Right cardiac atrium (tissue), 5 donors: ENCODE data around the gene EPB41. TPM values are rescaled to one million over a fixed set of nuclear protein-coding genes. Genes with fewer than 3 reads are reported as not detected.
"Not testable (repeated sequence)": the region's sequence is repeated elsewhere in the genome, so short reads cannot be mapped to it uniquely, and the experiment has no call there.

Source experiments
- ATAC-seq, 2 donors: fragments of 200-7000 bp; cut with Tn5 transposase; one replicate each; pipeline versions ENCODE4 v1.8.0 to v1.9.1; 2020; ENCODE audit warnings: moderate library complexity in 2 of 2, mild to moderate bottlenecking in 1 of 2
- DNase-seq, 3 donors: peaks; one replicate each; pipeline ENCODE4 v3.0.0-alpha.2; 2020
- H3K27ac ChIP-seq: one replicate; pipeline ENCODE4 v1.5.1; 2013; ENCODE audit warnings: mild to moderate bottlenecking, low read length, control low read depth, moderate library complexity
- H3K27me3 ChIP-seq: one replicate; pipeline ENCODE4 v1.6.1; 2013; ENCODE audit not compliant: control insufficient read depth, insufficient read depth
- H3K4me1 ChIP-seq: one replicate; pipeline ENCODE4 v1.6.1; 2013; ENCODE audit warnings: low read length; ENCODE audit not compliant: control insufficient read depth, insufficient read depth
- H3K4me3 ChIP-seq: one replicate; pipeline ENCODE4 v1.5.1; 2013; ENCODE audit warnings: low read length, control low read depth
- H3K9me3 ChIP-seq: one replicate; pipeline ENCODE4 v1.6.1; 2013; ENCODE audit warnings: low read length; ENCODE audit not compliant: control insufficient read depth
- WGBS: extraction: QIAGEN DNeasy Blood & Tissue Kit; methylation state at CpG from one replicate; pipeline ENCODE4 v1.1.7; 2013; 5-methylcytosine and 5-hydroxymethylcytosine counted together
- intact Hi-C, 4 donors: fragments of 100-400 bp; cut with DNase I; formaldehyde crosslinking; loops; one replicate each; pipeline versions ENCODE4 v1.11.0 to v1.14.0; 2022 to 2023
- polyA plus RNA-seq: library from polyadenylated mRNA; stranded (reverse); fragments of 200-250 nt; gene quantifications from one replicate; pipeline ENCODE4 v1.2.3, GENCODE V29; 2013
- total RNA-seq, 4 donors: library from RNA; stranded (reverse); fragmentation: NEBNext Ultra II Directional; extraction: Animal tissue kit (Norgen Biotek cat#: 25700); gene quantifications; one replicate each; pipeline ENCODE4 v1.2.1, GENCODE V29; 2021
- donor health status: healthy with polysubstance abuse.
- donor health status: DM: no; HTN: yes; CAD: no.
- donor health status: DM: no; HTN: no; CAD: no.
- donor health status: DM: no; HTN: yes; CAD: no; lungs with severe emphysema.
- donor health status: DM: yes; HTN: yes; CAD: no.

The EPB41 gene
- total and polyA plus RNA-seq, 5 donors, result 8.9 to 21.1 (median 17.1) TPM

DNA sequence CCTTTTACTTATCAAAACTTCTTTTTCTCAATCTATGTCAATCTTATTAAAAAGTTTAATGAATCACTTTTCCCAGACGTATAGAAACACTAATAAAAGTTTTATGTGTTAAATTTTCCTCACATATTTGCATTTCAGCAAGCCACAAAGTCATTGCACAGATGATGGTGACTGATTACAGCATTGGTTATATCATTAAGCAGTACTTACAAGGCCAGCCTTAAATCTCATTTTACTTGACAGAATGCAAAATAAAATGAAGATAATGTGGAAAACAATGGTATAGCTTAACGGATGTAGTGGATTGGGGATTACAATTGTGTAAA, 169.8 kb downstream of the EPB41 start:
- ATAC-seq (no peak), DNase-seq (no peak)
- H3K27me3 ChIP-seq, result no peaks in the 10 kb centered on the region
- no peaks in the 10 kb centered on the region for H3K9me3 ChIP-seq
- no peak overlapping the region for H3K27ac ChIP-seq
- H3K4me1 ChIP-seq, result no peaks in the 10 kb centered on the region
- WGBS, result 79% methylated on average over 2 of the region's 2 CpGs
- intact Hi-C loops, result no loop called here
- no peak overlapping the region for H3K4me3 ChIP-seq

DNA sequence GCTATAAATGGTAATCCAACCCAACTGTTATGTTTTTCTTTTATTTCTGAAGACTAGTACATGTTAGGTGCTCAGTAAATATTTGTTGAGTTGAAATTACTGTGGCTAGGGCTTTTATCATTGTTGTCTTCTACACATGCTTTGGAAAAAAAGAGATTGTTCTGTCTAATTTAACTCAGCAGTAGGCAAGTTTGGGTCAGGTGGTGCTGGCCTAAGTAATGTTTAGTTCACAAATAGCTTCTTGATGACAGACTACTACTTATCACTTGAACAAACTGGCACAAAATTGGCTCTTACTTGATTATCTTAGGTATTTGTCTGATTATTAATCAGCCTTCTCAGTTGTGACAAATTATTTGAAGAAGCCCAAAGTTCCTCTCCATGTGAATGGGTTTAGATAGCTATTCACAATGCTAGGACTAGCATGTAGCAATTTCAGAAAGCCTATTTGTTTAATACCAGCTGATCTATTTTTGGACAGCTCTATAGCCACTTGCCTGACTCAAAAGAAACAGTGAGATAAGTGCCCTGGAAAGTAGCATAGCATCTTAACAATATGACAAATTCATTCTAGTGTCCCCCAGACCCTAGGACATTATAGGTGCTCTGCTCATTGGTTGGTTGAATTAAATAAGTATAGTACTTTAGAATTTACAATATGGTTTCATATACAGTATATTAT, 176.7 kb downstream of the EPB41 start:
- no peak overlapping the region for H3K27ac ChIP-seq
- no peaks in the 10 kb centered on the region for H3K9me3 ChIP-seq
- peak in 1 of 2 donors; percentile 47 for ATAC-seq
- no peak overlapping the region for H3K4me3 ChIP-seq
- DNase-seq, result no peak
- no peaks in the 10 kb centered on the region for H3K27me3 ChIP-seq
- no peaks in the 10 kb centered on the region for H3K4me1 ChIP-seq
- intact Hi-C loops, result no loop called here

DNA sequence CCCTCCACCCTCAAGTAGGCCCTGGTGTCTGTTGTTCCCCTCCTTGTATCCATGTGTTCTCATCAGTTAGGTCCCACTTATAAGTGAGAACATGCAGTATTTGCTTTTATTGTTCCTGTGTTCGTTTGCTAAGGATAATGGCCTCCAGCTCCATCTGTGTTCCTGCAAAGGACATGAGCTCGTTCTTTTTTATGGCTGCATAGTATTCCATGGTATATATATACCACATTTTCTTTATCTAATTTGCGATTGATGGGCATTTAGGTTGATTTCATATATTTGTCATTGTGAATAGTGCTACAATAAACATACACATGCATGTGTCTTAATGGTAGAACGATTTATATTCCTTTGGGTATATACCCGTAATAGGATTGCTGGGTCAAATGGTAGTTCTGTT, 178.3 kb downstream of the EPB41 start:
- H3K9me3 ChIP-seq, H3K27ac ChIP-seq, intact Hi-C loops, H3K4me1 ChIP-seq, ATAC-seq, DNase-seq, H3K27me3 ChIP-seq, H3K4me3 ChIP-seq: not testable (repeated sequence)
- 95% methylated on average over 5 of the region's 5 CpGs for WGBS

DNA sequence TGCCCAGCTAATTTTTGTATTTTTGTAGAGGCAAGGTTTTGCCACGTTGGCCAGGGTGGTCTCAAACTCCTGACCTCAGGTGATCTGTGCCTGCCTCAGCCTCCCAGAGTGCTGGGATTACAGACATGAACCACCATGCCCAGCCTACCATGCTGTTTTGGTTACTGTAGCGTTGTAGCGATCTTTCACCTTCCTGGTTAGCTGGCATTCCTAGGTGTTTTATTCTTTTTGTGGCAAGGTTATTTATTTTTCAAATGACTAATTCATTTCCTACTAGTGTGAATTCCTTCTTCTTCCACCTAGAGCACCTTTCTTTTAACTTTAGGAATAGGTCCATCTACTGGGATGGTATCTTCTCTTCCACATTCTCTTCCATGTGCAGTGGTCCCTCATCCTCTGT, 180.1 kb downstream of the EPB41 start:
- intact Hi-C loops, result no loop called here
- Histone ChIP-seq H3K27ac (no peak overlapping the region), H3K9me3 (no peaks in the 10 kb centered on the region), H3K4me1 (no peaks in the 10 kb centered on the region), H3K4me3 (no peak overlapping the region), H3K27me3 (no peaks in the 10 kb centered on the region)
- no peak for DNase-seq
- 91% methylated on average over 3 of the region's 3 CpGs for WGBS
- ATAC-seq, result no peak

GRCh38 chr1:29094954-29095353, 180.6 kb downstream of the EPB41 start:
- no peak for ATAC-seq
- WGBS, result 91% methylated on average over 1 of the region's 1 CpG
- H3K27me3 ChIP-seq, result no peaks in the 10 kb centered on the region
- no peak overlapping the region for H3K27ac ChIP-seq
- no peaks in the 10 kb centered on the region for H3K4me1 ChIP-seq
- intact Hi-C loops, result no loop called here
- no peak for DNase-seq
- no peaks in the 10 kb centered on the region for H3K9me3 ChIP-seq
- no peak overlapping the region for H3K4me3 ChIP-seq

DNA sequence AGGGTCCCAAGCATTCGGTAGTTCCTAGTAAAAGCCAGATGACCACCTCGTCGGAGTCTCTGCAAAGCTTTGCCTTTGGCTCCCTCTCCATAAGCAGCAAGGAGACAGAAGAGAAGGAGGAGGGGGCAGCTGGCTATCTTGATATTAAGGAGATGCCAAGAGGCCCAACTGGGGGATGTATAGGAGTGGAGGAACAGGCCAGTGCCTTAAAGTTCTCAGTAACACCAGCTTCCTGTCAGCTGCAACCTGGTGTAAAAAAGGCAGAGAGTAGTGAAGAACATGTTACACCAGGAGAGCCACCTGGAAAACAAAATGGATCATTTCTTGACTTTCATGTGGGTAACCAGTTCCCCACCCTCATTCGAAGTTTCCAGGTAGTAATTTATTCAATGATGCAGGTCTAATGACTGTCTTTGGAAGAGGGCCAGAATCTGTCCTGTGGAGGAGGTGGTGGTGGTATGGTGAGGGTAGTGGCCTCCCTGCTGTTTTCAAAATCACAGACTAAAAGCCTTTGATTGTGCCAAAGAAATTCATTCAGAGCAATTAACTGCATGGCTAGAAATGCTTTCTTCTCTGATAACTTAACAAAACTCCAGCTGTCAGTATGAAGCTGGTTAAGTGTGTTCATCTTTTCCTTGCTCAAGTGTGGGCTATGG, 182.0 kb downstream of the EPB41 start:
- DNase-seq (no peak), ATAC-seq (no peak)
- Histone ChIP-seq H3K27ac (no peak overlapping the region), H3K27me3 (no peaks in the 10 kb centered on the region), H3K4me3 (no peak overlapping the region), H3K4me1 (no peaks in the 10 kb centered on the region), H3K9me3 (no peaks in the 10 kb centered on the region)
- 74% methylated on average over 4 of the region's 4 CpGs for WGBS
- intact Hi-C loops, result no loop called here

- DNase-seq (no peak), ATAC-seq (no peak)
- intact Hi-C loops, result no loop called here
- Histone ChIP-seq H3K27me3 (no peaks in the 10 kb centered on the region), H3K27ac (no peak overlapping the region), H3K4me1 (no peaks in the 10 kb centered on the region), H3K4me3 (no peak overlapping the region), H3K9me3 (no peaks in the 10 kb centered on the region)
- WGBS, result 93% methylated on average over 4 of the region's 4 CpGs
Measured at GRCh38 chr1:29099286-29099685, 184.9 kb downstream of the EPB41 start.

- no peak for DNase-seq
- Histone ChIP-seq H3K27me3 (no peaks in the 10 kb centered on the region), H3K4me1 (no peaks in the 10 kb centered on the region), H3K9me3 (no peaks in the 10 kb centered on the region), H3K27ac (no peak overlapping the region), H3K4me3 (no peak overlapping the region)
- no peak for ATAC-seq
- intact Hi-C loops, result no loop called here
- 92% methylated on average over 1 of the region's 1 CpG for WGBS
Measured at GRCh38 chr1:29100487-29100886, 186.1 kb downstream of the EPB41 start.

- H3K4me3 ChIP-seq, result no peak overlapping the region
- H3K9me3 ChIP-seq, result no peaks in the 10 kb centered on the region
- no peak overlapping the region for H3K27ac ChIP-seq
Measured at GRCh38 chr1:29105822-29106221, 191.5 kb downstream of the EPB41 start.

GRCh38 chr1:29108041-29108440, 193.7 kb downstream of the EPB41 start:
- H3K4me1 ChIP-seq, ATAC-seq, DNase-seq, H3K27me3 ChIP-seq, H3K9me3 ChIP-seq, H3K4me3 ChIP-seq, H3K27ac ChIP-seq, intact Hi-C loops: not testable (repeated sequence)
- 96% methylated on average over 6 of the region's 6 CpGs for WGBS

More at GRCh38 chr1:29105822-29106221, 191.5 kb downstream of the EPB41 start:
- Histone ChIP-seq H3K4me1 (no peaks in the 10 kb centered on the region), H3K27me3 (no peaks in the 10 kb centered on the region)
- no peak for ATAC-seq
- WGBS, result 90% methylated on average over 6 of the region's 6 CpGs
- intact Hi-C loops, result no loop called here
- no peak for DNase-seq

DNA sequence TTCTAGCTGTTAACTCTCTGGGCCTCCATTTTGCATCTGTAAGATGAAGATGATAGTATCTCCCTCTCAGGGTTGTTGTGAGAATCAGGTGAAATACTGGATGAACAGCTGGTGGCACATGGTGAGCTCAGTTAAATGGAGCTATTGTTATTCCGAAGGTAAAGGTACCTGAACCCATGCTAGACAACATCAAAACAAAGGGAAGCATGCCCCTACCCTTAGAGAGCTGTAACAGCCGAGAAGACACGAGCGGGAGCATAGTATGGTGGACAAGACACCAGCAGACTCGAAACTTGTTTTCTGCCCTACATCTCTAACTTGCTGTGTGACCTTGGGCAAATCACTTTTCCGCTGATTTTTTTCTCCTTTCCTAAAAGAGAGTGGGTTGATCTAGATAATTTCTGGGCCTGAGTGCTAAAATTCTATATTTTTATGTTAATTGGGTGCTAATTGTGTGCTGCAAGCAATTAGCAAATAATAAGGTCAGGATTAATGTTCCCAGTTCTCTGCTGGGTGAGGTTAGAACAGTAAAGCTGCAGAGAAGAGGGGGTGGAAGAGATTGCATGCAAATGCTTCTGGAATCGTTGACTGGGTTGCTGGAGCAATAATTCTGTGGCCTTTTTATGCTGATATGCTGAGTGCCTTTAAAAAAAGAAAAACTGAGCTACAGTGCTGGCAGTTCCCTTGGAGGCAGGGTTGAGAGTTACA, 198.5 kb downstream of the EPB41 start:
- no peak for ATAC-seq
- intact Hi-C loops, result no loop called here

More for the DNA sequence above, 198.5 kb downstream of the EPB41 start:
- Histone ChIP-seq H3K9me3 (no peaks in the 10 kb centered on the region), H3K4me1 (no peaks in the 10 kb centered on the region), H3K4me3 (no peak overlapping the region), H3K27me3 (no peaks in the 10 kb centered on the region), H3K27ac (no peak overlapping the region)
- WGBS, result 86% methylated on average over 7 of the region's 7 CpGs
- DNase-seq, result no peak
